CD4-positive, alpha-beta memory T cell (primary cell): ENCODE results near the gene SETD9. TPM values are rescaled to one million over a fixed set of nuclear protein-coding genes. Genes with fewer than 3 reads are reported as not detected.

Source experiments
- CTCF ChIA-PET: fragments of 350-600 bp; sonication (Branson Sonifier 250); formaldehyde crosslinking; loops from one replicate; lab custom pipeline; 2021; ENCODE audit warnings: inconsistent platforms; ENCODE audit not compliant: partially characterized antibody; lab: Charles Lee
- POLR2A ChIA-PET: fragments of 350-600 bp; sonication (Branson Sonifier 250); formaldehyde crosslinking; loops from one replicate; lab custom pipeline; 2021; ENCODE audit not compliant: partially characterized antibody; lab: Charles Lee
- DNase-seq, 5 donors: peaks; one replicate each; pipeline versions ENCODE4 v3.0.0 to v3.0.0-alpha.2; 2020 to 2022; ENCODE audit warnings: mixed read lengths in 1 of 5
- H3K27ac ChIP-seq: one replicate; pipeline ENCODE4 v1.7.0; 2013; ENCODE audit warnings: low read depth, low read length
- H3K27me3 ChIP-seq: 2 replicates; pipeline ENCODE4 v1.7.0; 2013; ENCODE audit warnings: mild to moderate bottlenecking, low read length, moderate library complexity; ENCODE audit not compliant: insufficient read depth
- H3K36me3 ChIP-seq: 2 replicates; pipeline ENCODE4 v1.7.0; 2013; ENCODE audit warnings: mild to moderate bottlenecking, low read length, moderate library complexity; ENCODE audit not compliant: insufficient read depth
- H3K4me1 ChIP-seq: 2 replicates; pipeline ENCODE4 v1.7.0; 2013; ENCODE audit warnings: mild to moderate bottlenecking, low read length, moderate library complexity; ENCODE audit not compliant: insufficient read depth
- H3K4me3 ChIP-seq, 2 donors: one replicate each; pipeline ENCODE4 v1.7.0; 2013; ENCODE audit warnings: low read length in 2 of 2, mild to moderate bottlenecking in 1 of 2
- H3K9me3 ChIP-seq, 2 donors: one replicate each; pipeline ENCODE4 v1.7.0; 2013; ENCODE audit warnings: low read length in 2 of 2, control low read depth in 1 of 2; ENCODE audit not compliant: control insufficient read depth in 1 of 2
- H3K27ac Mint-ChIP-seq, 7 donors: one replicate each; pipeline ENCODE4 v1.8.0; 2020 to 2021; ENCODE audit warnings: mixed read lengths in 7 of 7, mild to moderate bottlenecking in 6 of 7, inconsistent platforms in 3 of 7, moderate library complexity in 3 of 7
- H3K27me3 Mint-ChIP-seq, 2 donors: one replicate each; pipeline ENCODE4 v1.8.0; 2020 to 2021; ENCODE audit warnings: mixed read lengths in 2 of 2
- H3K36me3 Mint-ChIP-seq, 2 donors: one replicate each; pipeline ENCODE4 v1.8.0; 2020 to 2021; ENCODE audit warnings: mixed read lengths in 2 of 2, inconsistent platforms in 1 of 2, mild to moderate bottlenecking in 1 of 2
- H3K4me1 Mint-ChIP-seq, 4 donors: one replicate each; pipeline ENCODE4 v1.8.0; 2020 to 2021; ENCODE audit warnings: mixed read lengths in 4 of 4, mild to moderate bottlenecking in 1 of 4
- H3K4me3 Mint-ChIP-seq, 8 donors: one replicate each; pipeline ENCODE4 v1.8.0; 2020 to 2021; ENCODE audit warnings: mixed read lengths in 8 of 8, mild to moderate bottlenecking in 7 of 8, moderate library complexity in 6 of 8, inconsistent platforms in 3 of 8
- H3K9me3 Mint-ChIP-seq, 8 donors: one replicate each; pipeline ENCODE4 v1.8.0; 2020 to 2021; ENCODE audit warnings: mixed read lengths in 8 of 8, mild to moderate bottlenecking in 5 of 8, inconsistent platforms in 3 of 8, moderate library complexity in 1 of 8
- intact Hi-C: fragments of 100-400 bp; cut with micrococcal nuclease; formaldehyde crosslinking; loops from one replicate; pipeline ENCODE4 v1.15.1; 2023
- polyA plus RNA-seq, 2 donors: library from polyadenylated mRNA; unstranded; fragments of 300-500 nt; fragmentation: Illumina TruSeq; gene quantifications; one replicate each; pipeline ENCODE4 v1.2.3, GENCODE V29; 2021
- total RNA-seq, 2 experiments: library from RNA; stranded (reverse); gene quantifications; one replicate each; pipeline ENCODE4 v1.2.3, GENCODE V29; 2021

Gene SETD9
- total and polyA plus RNA-seq, 4 experiments from 2014 or later, result 3.8 to 11.1 (median 7.5) TPM

DNA sequence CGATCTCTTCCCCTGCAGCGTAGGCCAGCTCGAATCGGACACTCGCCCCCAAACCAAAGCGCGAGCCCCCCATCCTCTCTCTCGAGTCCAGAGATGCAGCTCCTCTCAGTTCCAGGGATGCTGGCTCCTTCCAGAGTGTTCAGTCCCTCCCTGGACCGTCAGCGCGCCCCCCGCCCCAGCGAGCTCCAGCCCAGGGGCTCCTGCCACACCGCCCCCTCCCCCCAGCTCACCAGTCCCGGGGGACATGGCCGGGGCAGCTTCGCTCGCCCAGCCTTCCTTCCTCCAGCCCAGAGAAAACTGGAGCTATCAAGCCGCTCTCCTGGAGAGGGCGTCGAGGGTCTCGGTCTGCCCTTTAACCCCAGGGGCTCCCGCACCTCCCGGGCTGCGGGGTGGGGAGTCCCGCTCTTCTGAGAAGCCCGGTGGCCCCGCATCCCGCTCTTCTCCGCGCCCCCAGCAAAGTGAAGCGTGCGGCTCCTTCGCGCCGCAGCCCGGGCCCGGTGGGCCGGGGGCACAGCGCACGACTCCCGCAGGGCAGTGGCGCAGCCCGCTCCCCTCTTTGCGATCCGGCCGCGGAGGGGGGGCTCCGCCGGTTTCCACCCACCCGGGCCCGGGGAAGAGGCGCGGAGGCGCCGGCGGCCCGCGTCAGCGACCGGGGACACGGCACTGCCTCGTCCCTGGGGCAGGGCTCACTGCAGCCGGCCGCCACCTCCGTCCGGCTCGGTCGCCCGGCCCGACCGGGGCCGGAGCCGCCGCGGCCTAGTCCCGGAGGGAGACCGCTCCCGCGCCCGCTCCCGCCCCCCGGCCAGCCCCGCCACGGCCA, 41.9 kb downstream of the SETD9 start:
- intact Hi-C loops, result loop anchor here (2.0 to 5.0 kb wide), 3 partner anchors 166 to 269 kb away; no protein-coding TSS in a partner anchor
- H3K4me1 Mint-ChIP-seq, result peaks cover 14 to 25% (median 21%) of the 10 kb centered on the region in 4 donors

DNA sequence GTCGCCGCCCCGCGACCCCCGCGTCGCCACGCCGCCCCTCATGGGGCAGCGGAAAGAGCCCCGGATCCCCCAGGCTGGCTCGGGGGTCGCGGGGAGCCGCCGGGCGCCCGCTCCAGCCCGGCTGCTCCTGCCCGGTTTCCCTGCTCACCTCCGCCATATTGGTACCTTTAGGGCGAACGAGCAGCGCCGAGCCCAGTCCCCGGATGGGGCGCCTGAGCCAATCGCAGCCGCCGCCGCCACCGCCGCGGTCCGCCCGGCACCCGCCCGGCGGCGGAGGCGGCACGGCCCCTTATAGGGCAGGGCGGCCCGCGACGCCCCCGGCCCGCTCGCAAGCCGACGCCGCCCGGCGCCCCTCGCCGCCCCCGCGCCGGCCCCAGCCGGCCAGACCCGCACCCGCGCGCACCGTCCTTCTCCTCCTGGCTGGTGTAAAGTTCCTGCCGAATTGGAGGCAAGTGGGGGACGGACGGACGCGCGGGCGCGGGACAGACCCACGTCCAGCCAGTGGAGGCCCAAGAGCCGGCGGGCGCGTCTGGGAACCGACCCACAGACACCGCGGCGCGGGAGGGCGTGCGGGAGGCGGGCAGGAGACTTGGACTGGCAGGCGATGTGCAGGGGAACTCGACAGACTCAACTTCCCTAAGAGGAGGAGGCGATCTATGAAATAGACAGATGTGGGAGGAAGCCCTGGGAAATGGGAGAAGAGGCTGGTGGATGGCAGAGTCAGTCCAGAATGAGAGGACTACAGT, 42.7 kb downstream of the SETD9 start, which contains the start of gene MIER3:
MIER3 (minus strand) TSS at position 178 of the 746 bp plus-strand sequence; CDS start at position 157, 21 bp downstream.
- peaks cover 14 to 25% (median 20%) of the 10 kb centered on the region in 4 donors for H3K4me1 Mint-ChIP-seq
- peak within 1 kb of the TSS; percentile 92 to 96 (median 95) for H3K27ac Mint-ChIP-seq
- peaks cover 6 to 12% of the 10 kb centered on the region in 2 donors for H3K27me3 Mint-ChIP-seq
- ChIA-PET POLR2A (interaction anchor here (1.5 kb wide), 1 partner anchor 180 kb away, joined by 4 read pairs; no protein-coding TSS in a partner anchor), CTCF (no interaction called here)
- Histone ChIP-seq H3K9me3 (no peaks in the 10 kb centered on the region), H3K27ac (peak within 1 kb of the TSS; percentile 53), H3K36me3 (no peaks in the 10 kb centered on the region), H3K27me3 (peaks cover 5% of the 10 kb centered on the region), H3K4me3 (peak within 1 kb of the TSS; percentile 57 to 72), H3K4me1 (peaks cover 16% of the 10 kb centered on the region)
- H3K4me3 Mint-ChIP-seq, result peak within 1 kb of the TSS; percentile 94 to 98 (median 96)
- intact Hi-C loops, result loop anchor here (1.0 to 5.0 kb wide), 6 partner anchors 42 to 1508 kb away; partner anchors contain the start of gene PLK2
- peak; percentile 79 to 83 (median 80) for DNase-seq
- H3K9me3 Mint-ChIP-seq, result peaks cover 0 to 3% (median 0%) of the 10 kb centered on the region in 8 donors
- H3K36me3 Mint-ChIP-seq, result peaks cover 0 to 7% of the 10 kb centered on the region in 2 donors

More for the DNA sequence above, 41.9 kb downstream of the SETD9 start:
- H3K4me3 Mint-ChIP-seq, result peak overlapping the region; percentile 94 to 98 (median 96)
- CTCF ChIA-PET, result interaction anchor here (1.0 to 2.7 kb wide), 4 partner anchors 143 to 681 kb away, joined by 3 to 17 read pairs (median 6); no protein-coding TSS in a partner anchor
- DNase-seq, result peak in 3 of 5 donors; percentile 11 to 21 (median 12)
- POLR2A ChIA-PET, result interaction anchor here (0.5 to 1.6 kb wide), 7 partner anchors 10 to 570 kb away, joined by 3 to 19 read pairs (median 5); partner anchors contain the start of genes GPBP1 and SETD9
- peaks cover 4 to 8% of the 10 kb centered on the region in 2 donors for H3K36me3 Mint-ChIP-seq
- Histone ChIP-seq H3K9me3 (no peaks in the 10 kb centered on the region), H3K4me3 (peak overlapping the region; percentile 57 to 72), H3K36me3 (no peaks in the 10 kb centered on the region), H3K4me1 (peaks cover 16% of the 10 kb centered on the region), H3K27ac (peak overlapping the region; percentile 53), H3K27me3 (peaks cover 5% of the 10 kb centered on the region)
- H3K9me3 Mint-ChIP-seq, result peaks cover 0 to 3% (median 0%) of the 10 kb centered on the region in 8 donors
- H3K27me3 Mint-ChIP-seq, result peaks cover 6 to 10% of the 10 kb centered on the region in 2 donors
- H3K27ac Mint-ChIP-seq, result peak overlapping the region; percentile 92 to 96 (median 95)

- no peak for DNase-seq
- Mint-ChIP-seq H3K36me3 (peaks cover 0 to 7% of the 10 kb centered on the region in 2 donors), H3K27ac (no peak overlapping the region), H3K9me3 (peaks cover 0 to 3% (median 0%) of the 10 kb centered on the region in 8 donors), H3K4me3 (no peak overlapping the region), H3K27me3 (peaks cover 10 to 22% of the 10 kb centered on the region in 2 donors), H3K4me1 (peaks cover 14 to 25% (median 20%) of the 10 kb centered on the region in 4 donors)
- Histone ChIP-seq H3K4me1 (peaks cover 16% of the 10 kb centered on the region), H3K27me3 (peaks cover 5% of the 10 kb centered on the region), H3K4me3 (no peak overlapping the region), H3K27ac (no peak overlapping the region), H3K36me3 (no peaks in the 10 kb centered on the region), H3K9me3 (no peaks in the 10 kb centered on the region)
- ChIA-PET CTCF (interaction anchor here (1.2 to 2.6 kb wide), 3 partner anchors 43 to 265 kb away, joined by 5 to 8 read pairs (median 6); no protein-coding TSS in a partner anchor), POLR2A (interaction anchor here (0.6 to 1.4 kb wide), 3 partner anchors 10 to 270 kb away, joined by 3 to 4 read pairs (median 3); partner anchors contain the start of gene GPBP1)
- intact Hi-C loops, result loop anchor here (5.0 kb wide), 1 partner anchor 163 kb away; no protein-coding TSS in a partner anchor
Observed at GRCh38 chr5:56954262-56954661, 44.9 kb downstream of the SETD9 start.

- Histone ChIP-seq H3K4me3 (no peak overlapping the region), H3K27ac (no peak overlapping the region), H3K27me3 (peaks cover 3% of the 10 kb centered on the region), H3K36me3 (no peaks in the 10 kb centered on the region), H3K9me3 (no peaks in the 10 kb centered on the region), H3K4me1 (no peaks in the 10 kb centered on the region)
- Mint-ChIP-seq H3K4me3 (no peak overlapping the region), H3K4me1 (no peaks in the 10 kb centered on the region), H3K27ac (no peak overlapping the region), H3K9me3 (no peaks in the 10 kb centered on the region), H3K27me3 (peaks cover 22 to 29% of the 10 kb centered on the region in 2 donors), H3K36me3 (no peaks in the 10 kb centered on the region)
- intact Hi-C loops, result no loop called here
- DNase-seq, result no peak
- ChIA-PET POLR2A (no interaction called here), CTCF (interaction anchor here (0.9 kb wide), 1 partner anchor 179 kb away, joined by 3 read pairs; no protein-coding TSS in a partner anchor)
Observed at GRCh38 chr5:56958595-56958994, 49.2 kb downstream of the SETD9 start.

DNA sequence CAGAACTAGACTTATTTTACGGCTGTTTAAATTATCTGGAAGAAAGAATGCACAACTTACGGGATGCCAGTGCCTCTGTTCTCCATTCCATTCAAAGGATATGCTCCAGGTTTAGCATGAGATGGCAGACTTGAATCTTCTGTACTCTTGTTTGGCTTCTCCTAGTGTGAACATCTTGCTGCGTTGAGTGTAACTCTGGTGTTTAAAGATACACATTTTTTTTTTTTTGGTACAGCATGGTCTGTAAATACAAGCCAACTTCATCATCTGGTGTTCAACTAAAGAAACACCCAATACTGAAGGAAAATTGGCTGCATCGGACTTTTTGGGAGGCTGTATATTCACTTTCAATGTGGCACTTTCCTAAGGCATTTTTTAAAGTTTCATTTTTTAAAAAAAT, 49.9 kb downstream of the SETD9 start:
- H3K4me3 ChIP-seq, result no peak overlapping the region
- POLR2A ChIA-PET, result no interaction called here
- CTCF ChIA-PET, result interaction anchor here (0.9 kb wide), 1 partner anchor 178 kb away, joined by 3 read pairs; no protein-coding TSS in a partner anchor
- no peaks in the 10 kb centered on the region for H3K4me1 Mint-ChIP-seq
- no peak overlapping the region for H3K27ac ChIP-seq
- intact Hi-C loops, result no loop called here
- H3K9me3 Mint-ChIP-seq, result no peaks in the 10 kb centered on the region
- H3K27me3 Mint-ChIP-seq, result peaks cover 22 to 26% of the 10 kb centered on the region in 2 donors
- no peak overlapping the region for H3K4me3 Mint-ChIP-seq
- H3K27me3 ChIP-seq, result no peaks in the 10 kb centered on the region
- H3K36me3 ChIP-seq, result no peaks in the 10 kb centered on the region
- no peaks in the 10 kb centered on the region for H3K9me3 ChIP-seq
- H3K4me1 ChIP-seq, result no peaks in the 10 kb centered on the region
- DNase-seq, result no peak
- no peaks in the 10 kb centered on the region for H3K36me3 Mint-ChIP-seq
- H3K27ac Mint-ChIP-seq, result no peak overlapping the region

DNA sequence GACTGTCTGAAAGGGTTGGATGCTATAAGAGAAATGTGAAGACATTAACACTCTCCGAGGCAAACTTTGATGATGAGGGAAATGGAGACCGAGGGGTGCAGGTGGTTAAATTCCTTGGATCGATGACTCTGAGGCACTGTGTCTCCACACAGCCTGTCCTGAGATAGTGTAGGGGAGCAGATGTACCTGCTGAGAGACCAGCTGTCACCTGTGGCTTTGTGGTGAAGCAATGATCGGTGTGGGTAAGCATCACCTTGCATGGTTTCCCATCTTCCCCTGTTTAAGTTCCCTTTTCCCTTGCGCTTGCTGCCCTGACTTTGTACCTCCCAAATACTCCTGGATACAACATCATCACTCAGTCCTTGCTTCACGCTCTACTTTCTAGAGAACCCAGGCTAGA, 52.4 kb downstream of the SETD9 start:
- no peak overlapping the region for H3K4me3 Mint-ChIP-seq
- Histone ChIP-seq H3K4me3 (no peak overlapping the region), H3K4me1 (no peaks in the 10 kb centered on the region), H3K36me3 (no peaks in the 10 kb centered on the region), H3K9me3 (no peaks in the 10 kb centered on the region), H3K27me3 (no peaks in the 10 kb centered on the region), H3K27ac (no peak overlapping the region)
- intact Hi-C loops, result no loop called here
- H3K27ac Mint-ChIP-seq, result no peak overlapping the region
- H3K36me3 Mint-ChIP-seq, result no peaks in the 10 kb centered on the region
- H3K4me1 Mint-ChIP-seq, result no peaks in the 10 kb centered on the region
- no peak for DNase-seq
- H3K27me3 Mint-ChIP-seq, result peaks cover 29% of the 10 kb centered on the region in 2 donors
- no peaks in the 10 kb centered on the region for H3K9me3 Mint-ChIP-seq
- ChIA-PET CTCF (interaction anchor here (1.1 to 1.7 kb wide), 3 partner anchors 8 to 176 kb away, joined by 3 to 5 read pairs (median 4); no protein-coding TSS in a partner anchor), POLR2A (interaction anchor here (1.3 kb wide), 1 partner anchor 11 kb away, joined by 5 read pairs; no protein-coding TSS in a partner anchor)
